Liver (tissue), 9 donors: ENCODE data around the gene SEPTIN8. TPM values are rescaled to one million over a fixed set of nuclear protein-coding genes. Genes with fewer than 3 reads are reported as not detected.

Experiments used
- DNase-seq: peaks from one replicate; pipeline ENCODE4 v3.0.0-alpha.2; 2017; ENCODE audit warnings: low spot score
- H3K27ac ChIP-seq, 2 donors: one replicate each; pipeline ENCODE4 v1.7.0; 2013; ENCODE audit warnings: inconsistent platforms in 2 of 2, low read length in 2 of 2, control low read depth in 1 of 2, low read depth in 1 of 2, mild to moderate bottlenecking in 1 of 2
- H3K27me3 ChIP-seq, 4 donors: one replicate each; pipeline versions ENCODE4 v1.6.1 to v1.7.0; 2013; ENCODE audit warnings: low read length in 3 of 4, inconsistent platforms in 1 of 4, mild to moderate bottlenecking in 1 of 4, moderate library complexity in 1 of 4; ENCODE audit not compliant: control insufficient read depth in 4 of 4, insufficient read depth in 4 of 4
- H3K36me3 ChIP-seq, 4 donors: one replicate each; pipeline versions ENCODE4 v1.6.1 to v1.7.0; 2013; ENCODE audit warnings: low read length in 3 of 4, mild to moderate bottlenecking in 3 of 4, low read depth in 1 of 4, moderate library complexity in 1 of 4; ENCODE audit not compliant: control insufficient read depth in 4 of 4, insufficient read depth in 3 of 4
- H3K4me1 ChIP-seq, 4 donors: one replicate each; pipeline versions ENCODE4 v1.6.1 to v1.7.0; 2013; ENCODE audit warnings: low read length in 3 of 4, mild to moderate bottlenecking in 3 of 4, moderate library complexity in 1 of 4; ENCODE audit not compliant: control insufficient read depth in 4 of 4, insufficient read depth in 4 of 4
- H3K4me3 ChIP-seq, 3 donors: one replicate each; pipeline versions ENCODE4 v1.6.1 to v1.7.0; 2013; ENCODE audit warnings: low read length in 3 of 3, control low read depth in 1 of 3, low read depth in 1 of 3, mild to moderate bottlenecking in 1 of 3
- H3K9ac ChIP-seq, 2 donors: one replicate each; pipeline ENCODE4 v1.7.0; 2013; ENCODE audit warnings: low read length in 2 of 2, mild to moderate bottlenecking in 2 of 2, moderate library complexity in 2 of 2, control low read depth in 1 of 2, low read depth in 1 of 2
- H3K9me3 ChIP-seq, 4 donors: one replicate each; pipeline versions ENCODE4 v1.6.1 to v1.7.0; 2013; ENCODE audit warnings: low read length in 3 of 4; ENCODE audit not compliant: control insufficient read depth in 4 of 4
- EGR1 ChIP-seq, 2 donors: IDR thresholded peaks; 2 replicates each; pipeline ENCODE4 v1.6.1; 2016 to 2018; ENCODE audit warnings: antibody characterized with exemption in 2 of 2, low read depth in 2 of 2
- FOXA1 ChIP-seq: IDR thresholded peaks from 2 replicates; pipeline ENCODE4 v1.6.1; 2016; ENCODE audit warnings: antibody characterized with exemption
- FOXA2 ChIP-seq: IDR thresholded peaks from 2 replicates; pipeline ENCODE4 v1.6.1; 2016; ENCODE audit warnings: antibody characterized with exemption
- GABPA ChIP-seq, 2 donors: IDR thresholded peaks in 1 of 2; conservative IDR thresholded peaks in 1 of 2; 2 replicates each; pipeline ENCODE4 v1.6.1; 2016; ENCODE audit warnings: antibody characterized with exemption in 2 of 2, mild to moderate bottlenecking in 1 of 2, moderate library complexity in 1 of 2
- HNF4G ChIP-seq: IDR thresholded peaks from 2 replicates; pipeline ENCODE4 v1.6.1; 2016; ENCODE audit warnings: antibody characterized with exemption
- JUND ChIP-seq, 2 donors: IDR thresholded peaks; 2 replicates each; pipeline ENCODE4 v1.6.1; 2016; ENCODE audit warnings: antibody characterized with exemption in 2 of 2
- MAX ChIP-seq: IDR thresholded peaks from 2 replicates; pipeline ENCODE4 v1.6.1; 2016; ENCODE audit warnings: antibody characterized with exemption
- NR2F2 ChIP-seq: IDR thresholded peaks from 2 replicates; pipeline ENCODE4 v1.6.1; 2016; ENCODE audit warnings: antibody characterized with exemption
- RAD21 ChIP-seq, 2 donors: IDR thresholded peaks; 2 replicates each; pipeline ENCODE4 v1.6.1; 2016; ENCODE audit warnings: antibody characterized with exemption in 2 of 2, mild to moderate bottlenecking in 2 of 2
- REST ChIP-seq: IDR thresholded peaks from 2 replicates; pipeline ENCODE4 v1.6.1; 2016; ENCODE audit warnings: antibody characterized with exemption, mild to moderate bottlenecking
- RXRA ChIP-seq, 2 donors: IDR thresholded peaks; 2 replicates each; pipeline ENCODE4 v1.6.1; 2017 to 2018; ENCODE audit warnings: antibody characterized with exemption in 2 of 2, mild to moderate bottlenecking in 1 of 2
- SP1 ChIP-seq: IDR thresholded peaks from 2 replicates; pipeline ENCODE4 v1.6.1; 2018; ENCODE audit warnings: antibody characterized with exemption, mild to moderate bottlenecking
- TAF1 ChIP-seq: conservative IDR thresholded peaks from 2 replicates; pipeline ENCODE4 v1.6.1; 2016; ENCODE audit warnings: antibody characterized with exemption, mild to moderate bottlenecking
- YY1 ChIP-seq: IDR thresholded peaks from 2 replicates; pipeline ENCODE4 v1.6.1; 2016; ENCODE audit warnings: antibody characterized with exemption, mild to moderate bottlenecking
- ZBTB33 ChIP-seq: IDR thresholded peaks from 2 replicates; pipeline ENCODE4 v1.6.1; 2016; ENCODE audit warnings: antibody characterized with exemption
- WGBS: extraction: QIAGEN DNeasy Blood & Tissue Kit; methylation state at CpG from one replicate; pipeline ENCODE4 v1.1.7; 2013; 5-methylcytosine and 5-hydroxymethylcytosine counted together
- polyA plus RNA-seq, 2 donors: library from polyadenylated mRNA; stranded (reverse) in 1 of 2; unstranded in 1 of 2; fragments of 200-250 nt in 1 of 2; fragments of >200 nt in 1 of 2; fragmentation: Nextera tagmentation in 1 of 2; extraction: Ambion mirVana in 1 of 2; gene quantifications; one replicate each; pipeline versions ENCODE4 v1.2.1 to v1.2.3, GENCODE V29; 2013 to 2015
- total RNA-seq, 2 donors: library from RNA; depleted of rRNA; stranded (reverse); fragments of >200 nt; gene quantifications; one replicate each; pipeline ENCODE4 v1.2.3, GENCODE V29; 2014
- donor health status: healthy.
- donor health status: healthy.
- donor health status: healthy.
- donor health status: healthy.
- donor health status: healthy.

The SEPTIN8 gene
- total and polyA plus RNA-seq, 4 donors: 4.7 to 16.5 (median 9.8) TPM

- DNase-seq: no peak
- Histone ChIP-seq H3K9ac (no peak overlapping the region), H3K36me3 (no peaks in the 10 kb centered on the region), H3K9me3 (no peaks in the 10 kb centered on the region), H3K4me1 (peaks cover 0 to 16% (median 4%) of the 10 kb centered on the region in 4 donors), H3K4me3 (no peak overlapping the region), H3K27me3 (no peaks in the 10 kb centered on the region), H3K27ac (no peak overlapping the region)
- 93% methylated on average over 8 of the region's 8 CpGs for WGBS
- TF ChIP-seq YY1 (no peak), FOXA2 (no peak), GABPA (IDR thresholded peaks at IDR 0.05 in 1 of 2, conservative IDR thresholded peaks at IDR 0.05 in 1 of 2) (no peak), HNF4G (no peak), JUND (IDR thresholded peaks at IDR 0.05) (no peak), NR2F2 (no peak), MAX (no peak), ZBTB33 (no peak), FOXA1 (no peak), REST (no peak), TAF1 (no peak), RXRA (IDR thresholded peaks at IDR 0.05) (no peak), EGR1 (IDR thresholded peaks at IDR 0.05; ENCODE audit: low read depth in 2 of 2) (no peak), SP1 (no peak)
Measured at GRCh38 chr5:132772291-132773070, 4.6 kb downstream of the SEPTIN8 start.

- DNase-seq: no peak
- Histone ChIP-seq H3K27me3 (no peaks in the 10 kb centered on the region), H3K9ac (no peak overlapping the region), H3K9me3 (no peaks in the 10 kb centered on the region), H3K4me3 (no peak overlapping the region), H3K36me3 (no peaks in the 10 kb centered on the region), H3K27ac (no peak overlapping the region), H3K4me1 (peaks cover 0 to 11% (median 4%) of the 10 kb centered on the region in 4 donors)
- TF ChIP-seq JUND (IDR thresholded peaks at IDR 0.05): no peak
- no peak for TF ChIP-seq FOXA2
- TF ChIP-seq RXRA (IDR thresholded peaks at IDR 0.05): peak in 1 of 2 donors; percentile 17
- peak; percentile 60 for TF ChIP-seq NR2F2
- TF ChIP-seq MAX: no peak
- TF ChIP-seq SP1: no peak
- TF ChIP-seq RAD21 (IDR thresholded peaks at IDR 0.05): no peak
- WGBS: 64% methylated on average over 8 of the region's 8 CpGs
Measured at GRCh38 chr5:132771503-132771998, 5.5 kb downstream of the SEPTIN8 start.
